ENCODE results near the gene STAT1.
A peak's percentile ranks its signal among the peaks of the same experiment; 100 is the strongest.

The STAT1 gene

DNA sequence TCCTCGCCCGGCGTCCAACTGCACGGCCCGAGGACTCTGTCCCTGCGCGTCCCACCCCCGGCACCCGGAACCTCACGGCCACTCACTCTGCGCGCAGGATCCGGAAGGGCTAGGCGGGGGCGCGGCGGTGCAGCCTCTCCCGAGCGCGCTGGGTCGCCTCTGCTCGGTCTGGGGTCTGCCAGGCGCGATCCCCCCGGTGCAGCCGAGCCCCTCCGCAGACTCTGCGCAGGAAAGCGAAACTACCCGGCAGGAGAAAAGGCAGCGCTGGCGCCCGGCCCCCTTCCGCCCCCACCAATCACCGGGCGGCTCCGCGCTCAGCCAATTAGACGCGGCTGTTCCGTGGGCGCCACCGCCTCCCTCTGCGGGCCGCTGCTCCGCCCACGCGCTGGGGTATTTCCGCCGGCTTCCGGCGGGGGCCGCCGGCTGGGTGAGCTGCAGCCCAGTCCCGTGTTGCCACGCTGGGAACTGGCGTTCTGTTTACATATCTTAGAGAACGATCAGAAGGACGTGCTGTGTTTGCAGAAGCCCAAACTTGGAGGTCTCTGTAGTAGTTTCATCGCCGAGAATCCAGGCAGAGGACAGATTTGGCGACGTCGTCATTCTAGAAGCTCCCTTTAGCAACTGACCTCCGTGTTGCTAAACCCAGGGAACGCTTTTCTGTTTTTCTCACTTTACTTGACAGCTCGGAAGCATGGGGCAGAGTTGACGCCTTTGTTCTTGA, at the start of gene STAT1:
STAT1 (minus strand) TSS at position 240 of the 721 bp plus-strand sequence. CDS start 4,168 bp downstream, outside the sequence.
- TF ChIP-seq CTCF (IDR thresholded peaks at IDR 0.05; ENCODE audit: control insufficient read depth, insufficient read depth, low read depth, low read length, missing control alignments), result no peak
- DNase-seq (ENCODE audit: low read depth), result peak; percentile 68
- H3K4me3 ChIP-seq (ENCODE audit: control insufficient read depth, low read depth, low read length), result peak within 1 kb of the TSS; percentile 47

DNA sequence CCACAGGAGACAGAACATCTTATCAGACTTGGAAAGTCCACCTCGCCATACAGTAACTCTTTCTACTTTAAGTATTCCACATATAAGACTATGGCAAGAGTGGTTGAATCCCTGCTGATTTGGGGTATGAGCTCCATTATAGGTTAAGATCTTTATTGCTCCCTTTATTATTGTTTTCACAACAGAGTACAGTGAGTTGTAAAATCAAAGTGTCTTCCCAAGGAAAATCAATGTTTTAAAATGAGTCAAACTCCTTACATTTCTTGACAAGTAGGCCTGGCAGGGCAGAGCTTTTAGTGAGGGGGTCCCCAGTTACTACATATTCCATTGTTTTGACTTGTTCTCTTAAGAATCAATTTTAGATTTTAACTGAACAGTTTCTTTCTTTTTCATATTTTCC, 49.6 kb upstream of the STAT1 start:
- TF ChIP-seq CTCF (IDR thresholded peaks at IDR 0.05; ENCODE audit: control insufficient read depth, insufficient read depth, low read depth, low read length, missing control alignments), result no peak
- no peak for DNase-seq (ENCODE audit: low read depth)
- H3K4me3 ChIP-seq (ENCODE audit: control insufficient read depth, low read depth, low read length), result no peak overlapping the region

DNA sequence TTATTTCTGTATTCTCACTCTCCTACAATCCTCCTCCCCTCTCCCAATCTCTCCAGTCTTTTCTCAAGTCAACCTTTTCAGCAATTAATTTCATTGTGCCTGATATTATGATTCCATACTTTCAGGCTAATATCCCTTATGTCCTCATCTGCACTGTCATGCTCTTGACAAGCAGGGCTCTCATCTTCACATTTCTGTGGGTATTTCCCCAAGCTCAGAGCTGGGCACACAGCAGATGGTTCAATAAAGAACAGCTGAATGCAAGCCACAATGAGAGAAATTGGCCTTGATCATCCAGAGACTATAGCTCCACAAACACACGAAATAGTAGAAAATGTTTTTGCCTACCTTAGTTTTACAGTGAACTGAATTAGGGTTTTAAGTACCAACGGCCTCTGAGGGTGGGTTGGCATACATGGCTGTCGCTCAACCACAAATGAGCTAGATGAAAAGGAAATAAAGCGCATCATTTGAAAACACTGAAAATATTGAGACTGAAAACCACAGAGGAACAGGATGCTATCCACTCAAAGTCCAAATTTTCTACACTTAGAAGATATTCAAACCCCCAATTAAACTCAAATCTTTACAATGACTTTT, 47.5 kb upstream of the STAT1 start:
- H3K4me3 ChIP-seq (ENCODE audit: control insufficient read depth, low read depth, low read length), result no peak overlapping the region
- DNase-seq (ENCODE audit: low read depth), result no peak
- TF ChIP-seq CTCF (IDR thresholded peaks at IDR 0.05; ENCODE audit: control insufficient read depth, insufficient read depth, low read depth, low read length, missing control alignments), result no peak

DNA sequence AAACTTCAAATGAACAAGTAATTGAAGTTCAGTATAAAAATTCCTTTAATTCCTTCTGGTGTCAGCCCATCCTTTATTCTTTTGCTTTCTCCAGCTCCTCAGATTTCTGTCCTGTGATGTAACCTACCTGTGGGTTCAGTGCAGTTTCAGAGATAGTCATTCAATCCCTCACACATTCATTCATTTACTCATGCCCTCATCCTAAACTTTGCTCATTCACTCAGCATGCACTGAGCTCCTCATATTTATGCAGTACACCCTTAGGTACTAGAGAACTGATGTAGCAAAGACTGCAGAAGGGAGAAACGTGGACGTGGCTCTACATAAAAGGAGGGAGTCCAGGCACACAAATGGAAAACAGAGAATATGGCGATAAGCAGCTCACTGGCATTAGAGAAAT, 45.3 kb upstream of the STAT1 start:
- DNase-seq (ENCODE audit: low read depth), result no peak
- H3K4me3 ChIP-seq (ENCODE audit: control insufficient read depth, low read depth, low read length), result no peak overlapping the region
- no peak for TF ChIP-seq CTCF (IDR thresholded peaks at IDR 0.05; ENCODE audit: control insufficient read depth, insufficient read depth, low read depth, low read length, missing control alignments)

- no peak for DNase-seq (ENCODE audit: low read depth)
- no peak for TF ChIP-seq CTCF (IDR thresholded peaks at IDR 0.05; ENCODE audit: control insufficient read depth, insufficient read depth, low read depth, low read length, missing control alignments)
- H3K4me3 ChIP-seq (ENCODE audit: control insufficient read depth, low read depth, low read length), result no peak overlapping the region
These were observed 42.3 kb upstream of the STAT1 start for GRCh38 chr2:191056228-191056627.

GRCh38 chr2:191053256-191053655, 39.3 kb upstream of the STAT1 start:
- DNase-seq (ENCODE audit: low read depth), result no peak
- no peak for TF ChIP-seq CTCF (IDR thresholded peaks at IDR 0.05; ENCODE audit: control insufficient read depth, insufficient read depth, low read depth, low read length, missing control alignments)

More at GRCh38 chr2:191053256-191053655, 39.3 kb upstream of the STAT1 start:
- no peak overlapping the region for H3K4me3 ChIP-seq (ENCODE audit: control insufficient read depth, low read depth, low read length)
